KG1 (cell line): ENCODE data around the gene ADAMTS14.

Source experiments
- DNase-seq: peaks from one replicate; lab custom pipeline; 2025; lab: John Stamatoyannopoulos, UW

ADAMTS14 gene

GRCh38 chr10:70695241-70696030 lies 23.1 kb downstream of the ADAMTS14 start:
- no peak for DNase-seq

- no peak for DNase-seq
Measured at GRCh38 chr10:70698211-70698610, 25.9 kb downstream of the ADAMTS14 start.

GRCh38 chr10:70699063-70699658 lies 26.9 kb downstream of the ADAMTS14 start:
- no peak for DNase-seq

- DNase-seq: no peak
Measured at GRCh38 chr10:70699659-70700174, 27.4 kb downstream of the ADAMTS14 start.

- DNase-seq: no peak
Measured at GRCh38 chr10:70702190-70702763, 30.0 kb downstream of the ADAMTS14 start.

GRCh38 chr10:70704211-70704610 lies 31.9 kb downstream of the ADAMTS14 start:
- DNase-seq: no peak

- no peak for DNase-seq
Measured at GRCh38 chr10:70705121-70705861, 33.0 kb downstream of the ADAMTS14 start.

- no peak for DNase-seq
Measured at GRCh38 chr10:70711177-70711576, 38.9 kb downstream of the ADAMTS14 start.

GRCh38 chr10:70711911-70712310 lies 39.6 kb downstream of the ADAMTS14 start:
- no peak for DNase-seq

- no peak for DNase-seq
Measured at GRCh38 chr10:70714245-70714644, 41.9 kb downstream of the ADAMTS14 start.

- no peak for DNase-seq
Measured at GRCh38 chr10:70714951-70715350, 42.6 kb downstream of the ADAMTS14 start.

GRCh38 chr10:70715853-70716795 lies 43.8 kb downstream of the ADAMTS14 start:
- no peak for DNase-seq

GRCh38 chr10:70722820-70723424 lies 50.6 kb downstream of the ADAMTS14 start:
- no peak for DNase-seq

GRCh38 chr10:70723771-70724170 lies 51.5 kb downstream of the ADAMTS14 start:
- DNase-seq: no peak

- no peak for DNase-seq
Measured at GRCh38 chr10:70726909-70727495, 54.7 kb downstream of the ADAMTS14 start.

GRCh38 chr10:70728328-70728727 lies 56.0 kb downstream of the ADAMTS14 start:
- DNase-seq: no peak

GRCh38 chr10:70729763-70730357 lies 57.6 kb downstream of the ADAMTS14 start:
- no peak for DNase-seq

- DNase-seq: no peak
Measured at GRCh38 chr10:70730955-70731354, 58.6 kb downstream of the ADAMTS14 start.

- DNase-seq: no peak
Measured at GRCh38 chr10:70732569-70732968, 60.3 kb downstream of the ADAMTS14 start.

- no peak for DNase-seq
Measured at GRCh38 chr10:70733051-70733450, 60.7 kb downstream of the ADAMTS14 start.
